IPS-NIHi7 (cell line): ENCODE data around the gene STAT1.
"Not testable (repeated sequence)": the region's sequence is repeated elsewhere in the genome, so short reads cannot be mapped to it uniquely, and the experiment has no call there.

Experiments used
- DNase-seq: peaks from one replicate; pipeline ENCODE4 v3.0.0; 2012; ENCODE audit warnings: mixed read lengths; ENCODE audit errors: extremely low spot score

STAT1 gene

DNA sequence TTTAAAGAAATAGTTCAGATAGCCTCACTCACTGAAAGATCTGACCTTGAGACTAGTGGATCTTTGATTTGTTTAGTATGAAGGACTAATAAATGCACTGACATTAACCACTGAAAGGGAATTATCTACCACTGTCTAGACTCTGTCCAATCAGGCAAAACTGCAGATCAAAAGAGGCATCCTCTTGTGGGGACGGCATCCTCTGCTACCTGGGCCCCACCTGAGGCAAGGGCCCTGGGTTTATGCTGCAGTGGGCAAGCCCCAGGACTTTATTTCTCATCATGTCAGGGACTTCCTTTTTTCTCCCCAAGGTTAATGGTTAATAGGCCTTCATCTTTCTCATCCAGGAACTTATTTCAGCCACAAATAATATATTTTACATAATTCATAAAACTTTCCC, 32.2 kb downstream of the STAT1 start:
- no peak for DNase-seq

DNA sequence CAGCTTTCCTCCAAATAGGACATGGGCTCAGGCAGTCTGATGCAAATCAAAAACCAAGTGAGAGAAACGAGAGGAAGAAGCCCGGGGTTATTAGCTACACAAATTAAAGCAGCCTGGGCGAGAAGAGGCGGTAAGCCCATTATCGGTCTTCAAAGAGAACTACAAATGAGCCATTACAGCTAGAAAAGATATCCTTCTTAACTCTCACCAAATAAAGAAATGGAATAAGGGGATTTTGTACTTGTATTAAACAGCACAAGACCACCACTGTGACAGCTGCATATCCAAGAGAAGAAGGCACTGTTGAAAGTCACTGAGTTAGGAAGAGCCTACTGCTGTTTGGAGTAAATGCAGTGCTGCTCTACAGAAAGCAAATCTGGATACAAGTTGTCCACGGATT, 32.6 kb downstream of the STAT1 start:
- DNase-seq = no peak

DNA sequence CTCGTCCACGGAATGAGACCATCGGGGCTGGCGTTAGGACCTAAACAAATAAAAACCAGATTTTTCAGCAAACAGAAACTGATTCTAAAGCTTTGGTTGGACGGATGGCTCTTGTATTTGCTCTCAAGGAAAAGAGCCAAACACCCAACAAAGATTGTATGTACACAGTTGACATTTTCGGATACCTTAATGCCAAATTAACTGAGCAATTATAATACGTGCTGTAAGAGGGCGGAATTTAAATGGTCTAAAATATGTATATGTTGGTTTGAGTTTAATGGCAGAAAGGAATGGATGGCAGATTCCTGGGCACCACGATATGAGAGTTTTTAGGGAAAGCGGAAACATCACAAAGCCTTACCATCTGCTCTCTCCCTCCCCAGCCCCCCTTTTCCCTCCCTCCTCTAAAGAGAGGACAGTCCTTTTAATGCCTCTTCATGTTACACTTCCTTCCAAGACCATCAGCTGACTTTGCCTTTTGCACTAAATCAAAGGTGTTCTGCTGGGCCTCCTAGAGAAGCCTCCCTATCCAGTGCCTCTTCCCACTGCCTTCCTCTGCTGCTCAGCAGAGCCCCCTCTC, 33.3 kb downstream of the STAT1 start:
- DNase-seq = no peak

DNA sequence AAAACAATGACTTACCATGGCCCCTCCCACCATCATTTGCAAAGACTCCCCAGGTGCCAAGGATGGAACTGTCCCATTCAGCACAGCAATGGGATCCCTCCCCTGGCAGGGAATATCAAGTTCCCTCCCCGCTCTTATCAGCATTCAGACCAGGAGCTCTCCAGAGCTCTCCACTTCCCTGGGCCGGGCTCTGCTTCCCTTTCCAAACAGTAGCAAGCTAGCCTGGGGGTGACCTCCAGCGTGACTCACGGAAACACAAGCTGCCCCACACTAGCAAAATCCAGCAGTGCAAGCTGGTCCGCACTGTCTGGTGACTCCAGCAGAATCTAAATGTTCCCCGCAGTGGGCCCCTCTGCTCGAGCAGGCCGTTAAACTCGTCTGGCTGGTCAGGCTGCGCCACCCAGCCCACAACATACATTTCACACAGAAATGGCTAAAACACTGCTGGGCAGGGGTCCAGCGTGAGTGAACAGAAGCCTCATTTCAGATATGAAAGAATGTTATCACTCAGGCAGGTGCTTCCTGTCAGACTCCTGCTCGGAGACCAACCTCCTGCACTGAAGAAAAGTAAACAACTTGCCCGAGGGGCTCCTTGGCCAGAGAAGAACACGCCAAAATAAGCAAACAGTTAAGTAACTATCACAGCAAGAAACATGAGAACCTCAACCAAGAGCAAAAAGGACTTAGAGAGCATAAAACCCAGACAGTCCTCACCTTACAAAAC, 33.9 kb downstream of the STAT1 start:
- DNase-seq = peak; percentile 29

DNA sequence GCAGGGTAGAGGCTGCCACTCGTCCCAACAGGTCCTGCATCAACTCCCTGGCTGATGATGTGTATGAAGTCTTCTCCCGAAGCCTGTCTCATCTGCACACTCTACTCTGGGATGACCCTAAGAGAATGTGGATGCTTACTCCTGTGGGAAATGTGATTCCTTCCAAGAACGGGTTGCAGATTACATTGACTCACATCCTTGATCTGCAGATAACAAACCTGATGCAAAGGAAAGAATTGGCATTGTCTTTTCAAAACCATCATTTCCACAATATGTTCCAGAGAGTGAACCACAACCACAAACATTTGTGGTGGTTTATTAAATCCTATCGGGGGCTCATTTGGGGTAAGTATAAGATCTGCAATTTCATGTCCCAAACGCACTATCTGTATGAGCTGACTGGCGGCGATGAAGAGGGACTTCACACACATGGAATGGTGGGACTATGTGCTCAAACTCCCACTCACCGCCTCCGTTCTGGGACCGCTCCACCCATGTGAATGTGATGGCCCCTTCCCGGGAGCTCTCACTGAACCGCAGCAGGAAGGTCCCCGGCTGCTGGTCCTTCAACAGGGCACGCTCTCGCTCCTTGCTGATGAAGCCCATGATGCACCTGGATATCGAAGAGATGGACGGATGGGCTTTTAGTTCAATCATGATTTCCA, 35.5 kb downstream of the STAT1 start:
- no peak for DNase-seq

DNA sequence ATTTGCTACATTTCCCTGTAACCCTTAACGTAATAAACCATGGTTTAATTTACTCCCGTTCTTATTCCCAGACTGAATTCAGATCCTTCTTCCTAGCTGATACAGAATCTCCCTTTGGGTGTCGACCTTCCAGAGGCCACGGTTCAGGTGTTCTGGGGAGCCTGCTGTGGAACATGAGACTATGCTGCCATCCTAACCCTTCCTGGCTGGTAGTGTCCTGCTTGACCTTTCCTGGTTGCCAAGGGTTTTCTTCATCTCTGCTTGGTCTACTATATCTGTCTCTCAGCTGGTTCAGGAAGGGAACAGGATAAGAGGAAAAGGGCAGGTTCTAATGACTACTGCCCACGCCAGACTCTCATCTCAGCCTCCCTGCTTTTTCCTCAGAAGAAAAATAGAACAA, 36.5 kb downstream of the STAT1 start:
- no peak for DNase-seq

DNA sequence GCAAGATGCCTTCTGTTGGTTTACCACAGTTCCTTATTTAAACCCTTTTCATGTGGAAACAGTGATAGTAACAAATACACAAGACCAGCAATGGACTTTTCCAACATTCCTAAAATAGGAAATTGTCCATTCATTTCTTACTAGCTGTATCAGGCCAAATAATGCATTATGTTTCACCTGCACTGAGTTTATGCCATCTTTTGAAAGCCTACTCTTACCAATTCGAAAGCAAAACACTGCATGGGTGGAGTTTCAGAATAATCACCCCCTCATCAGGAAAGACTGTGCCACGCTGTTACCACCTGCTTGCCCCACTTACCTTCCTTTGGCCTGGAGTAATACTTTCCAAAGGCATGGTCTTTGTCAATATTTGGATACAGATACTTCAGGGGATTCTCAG, 37.5 kb downstream of the STAT1 start:
- no peak for DNase-seq

DNA sequence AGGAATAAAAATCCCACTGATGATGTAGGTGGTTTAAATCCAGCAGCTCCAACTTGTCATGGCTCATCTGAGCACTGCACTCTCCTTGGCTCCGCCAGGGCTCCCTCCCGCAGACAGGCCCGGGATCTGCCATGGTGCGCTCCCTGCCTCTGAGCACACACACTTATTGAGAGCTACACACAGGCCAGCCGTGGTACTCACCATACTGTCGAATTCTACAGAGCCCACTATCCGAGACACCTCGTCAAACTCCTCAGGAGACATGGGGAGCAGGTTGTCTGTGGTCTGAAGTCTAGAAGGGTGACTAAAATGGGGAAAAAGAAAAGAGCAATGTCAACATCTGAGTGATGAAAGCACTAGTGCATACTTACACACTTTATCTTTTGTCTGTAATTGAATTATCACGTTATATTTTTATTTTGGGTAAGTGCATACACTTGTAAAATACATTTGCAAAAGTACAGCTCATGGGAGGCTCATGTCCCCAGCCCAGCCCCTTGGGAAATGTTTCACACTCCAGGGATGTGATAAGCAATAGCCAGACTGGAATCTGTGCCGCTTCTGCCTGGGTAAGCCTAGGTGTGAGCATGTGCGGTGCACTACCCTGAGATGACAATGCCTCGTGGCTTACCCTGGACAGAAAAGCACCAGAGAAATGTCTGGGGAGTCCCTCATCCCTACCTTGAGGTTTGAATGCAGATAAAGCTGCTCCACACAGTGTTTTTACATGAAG, 39.2 kb downstream of the STAT1 start:
- no peak for DNase-seq

DNA sequence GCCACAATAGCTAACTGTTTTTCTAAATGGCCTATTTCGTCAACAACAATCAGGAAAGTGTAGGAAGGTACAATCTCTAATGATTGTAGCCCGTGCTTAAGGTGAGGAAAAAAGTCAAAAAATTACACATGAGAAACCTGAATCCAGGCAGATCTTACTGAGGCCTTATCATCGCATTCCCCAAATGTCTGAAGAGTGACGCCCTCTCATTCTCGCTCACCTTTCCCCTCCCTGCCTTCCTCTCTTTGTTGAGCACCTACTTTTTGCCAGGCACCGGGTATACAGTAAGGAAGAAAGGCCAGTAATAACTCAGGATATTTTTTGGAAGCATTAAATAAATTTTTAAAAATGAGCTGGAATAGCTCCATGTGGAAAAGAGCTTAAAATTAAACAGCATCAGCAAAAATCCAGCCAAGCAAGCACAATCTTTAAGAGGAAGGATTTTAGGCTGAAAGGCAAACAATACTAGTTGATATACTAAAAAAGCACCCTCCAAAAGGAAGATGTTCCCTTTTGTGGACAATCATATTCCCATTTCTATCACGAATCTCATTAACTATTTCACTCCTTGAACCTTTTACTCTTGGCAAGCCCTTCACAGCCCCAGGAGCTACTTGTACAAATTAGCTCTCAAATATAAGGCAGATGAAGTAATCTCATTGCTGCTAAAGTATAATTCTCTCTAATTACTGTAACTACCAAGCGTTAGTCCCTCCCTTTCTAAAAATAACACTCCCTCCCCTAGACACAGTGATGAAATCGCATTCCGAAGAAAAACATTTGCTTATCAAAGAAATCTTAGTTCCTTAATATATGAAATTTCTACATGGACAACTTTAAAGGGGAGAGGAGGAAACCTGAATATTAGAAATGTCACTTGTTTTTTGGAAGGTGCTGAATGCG, 40.0 kb downstream of the STAT1 start:
- no peak for DNase-seq

DNA sequence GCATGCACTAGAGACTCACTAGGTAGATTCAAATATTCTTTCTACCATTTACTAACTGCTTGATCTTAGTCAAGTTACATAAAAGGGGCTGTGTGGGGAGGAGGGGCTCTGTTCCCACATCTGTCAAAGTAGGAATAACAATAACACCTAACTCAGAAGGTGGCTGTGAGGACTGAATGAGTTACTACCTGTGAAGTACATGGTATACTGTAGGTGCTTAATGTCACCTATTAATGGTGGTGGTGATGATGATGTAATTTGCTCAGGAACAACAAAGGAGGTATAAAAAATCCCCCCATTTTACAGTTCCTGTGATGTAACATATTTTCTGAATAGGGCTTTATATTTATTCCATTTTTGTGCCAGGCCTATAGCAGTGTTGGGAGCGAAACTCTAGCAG, 40.7 kb downstream of the STAT1 start:
- DNase-seq = no peak

DNA sequence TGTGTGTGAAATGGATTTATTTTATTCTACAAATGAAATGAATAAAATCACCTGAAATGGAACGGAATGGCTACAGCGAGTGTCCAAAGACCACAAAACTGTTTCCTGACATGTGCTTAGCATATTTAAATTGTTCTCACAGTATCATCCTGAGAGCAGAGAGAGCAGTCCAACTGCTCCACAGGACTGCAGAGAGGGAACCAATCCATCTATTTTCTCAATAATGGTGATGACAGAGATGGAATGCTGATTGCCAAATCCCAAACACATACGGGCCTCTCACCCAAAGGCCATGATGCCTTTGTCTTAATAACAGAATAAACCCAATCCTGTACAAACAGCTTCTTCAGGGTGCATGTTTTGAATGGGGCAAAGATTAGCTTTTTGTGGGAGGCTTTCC, 41.1 kb downstream of the STAT1 start:
- no peak for DNase-seq

DNA sequence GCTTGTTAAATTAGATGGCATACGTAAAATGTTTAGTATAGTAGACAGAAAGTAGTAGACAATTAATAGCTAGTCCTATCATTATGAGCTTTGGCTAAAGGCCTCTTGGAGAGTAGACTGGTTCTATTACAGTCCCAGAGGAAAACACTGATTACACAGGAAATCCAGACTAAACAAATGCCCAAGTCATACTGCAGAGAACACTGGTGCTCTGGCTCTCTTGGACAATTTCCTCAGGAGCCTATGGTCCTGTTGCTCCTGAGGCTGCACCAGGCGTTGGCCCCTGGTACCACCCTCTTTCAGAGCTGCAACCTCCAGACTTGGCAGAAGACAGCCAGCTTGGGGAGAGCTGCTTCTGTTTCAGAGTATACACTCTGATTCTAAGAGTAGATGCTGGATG, 41.8 kb downstream of the STAT1 start:
- no peak for DNase-seq

DNA sequence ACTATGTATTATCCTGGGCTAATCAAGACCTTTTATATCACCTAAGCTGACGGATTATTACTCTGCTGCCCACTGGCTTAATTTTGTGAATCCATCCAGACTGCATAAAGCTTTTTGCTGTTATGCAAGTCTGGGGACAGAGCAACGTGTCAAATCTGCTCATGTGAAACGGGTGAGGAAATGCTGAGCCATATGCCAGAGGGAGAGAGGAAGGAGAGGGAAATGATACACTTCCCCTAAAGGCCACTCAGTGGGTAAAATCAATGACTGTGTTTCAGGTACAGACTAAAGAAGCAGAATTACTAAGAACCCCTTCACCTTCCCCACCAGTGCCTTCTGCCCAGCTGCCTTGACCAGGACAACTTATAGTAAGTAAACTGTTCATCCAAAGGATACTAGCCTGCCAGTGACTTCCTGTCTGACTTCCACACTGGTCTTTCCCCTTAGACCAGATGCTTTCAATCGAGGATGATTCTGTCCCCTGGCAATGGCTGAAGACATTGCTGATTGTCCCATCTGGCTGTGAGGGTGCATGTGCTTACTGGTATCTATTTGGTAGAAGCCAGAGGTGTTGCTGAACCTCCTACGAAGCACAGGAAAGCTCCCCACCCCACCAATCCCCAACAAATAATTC, 43.0 kb downstream of the STAT1 start:
- no peak for DNase-seq

DNA sequence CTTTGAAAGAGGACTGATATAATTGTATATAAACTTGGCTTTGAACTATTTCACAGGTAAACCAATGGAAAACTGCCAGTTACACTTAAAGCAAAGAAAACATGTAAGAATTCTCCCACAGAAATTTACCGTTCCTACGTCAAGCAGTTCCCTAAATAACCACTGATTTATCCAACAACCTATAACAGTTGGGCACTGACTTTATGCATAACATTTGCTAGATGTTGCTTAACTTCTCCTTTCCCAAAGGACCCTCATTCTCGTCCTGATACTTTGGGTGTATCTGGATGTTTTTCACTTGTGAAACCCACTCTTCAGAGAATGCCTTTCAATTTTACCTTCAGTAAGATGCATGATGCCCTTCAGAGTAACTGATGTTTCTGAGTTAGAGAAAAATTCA, 43.8 kb downstream of the STAT1 start:
- DNase-seq = no peak

DNA sequence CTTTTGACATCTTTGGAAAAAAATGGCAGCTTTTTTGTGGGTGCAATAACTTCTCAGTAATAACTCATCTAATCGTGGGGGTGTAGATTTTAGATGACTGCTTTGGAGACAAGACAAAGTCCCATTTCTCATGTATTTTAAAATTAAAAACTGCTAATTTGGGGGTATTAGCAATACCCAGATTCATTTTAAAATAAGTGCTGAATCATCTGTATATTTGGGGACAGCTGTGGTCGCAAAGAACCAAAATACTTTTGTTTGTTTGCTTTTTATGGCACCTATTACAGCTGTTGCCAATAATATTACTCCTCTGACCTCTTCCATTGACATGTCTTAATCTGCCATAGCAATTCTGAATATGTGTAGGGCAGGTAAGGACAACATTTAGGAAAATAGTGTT, 45.4 kb downstream of the STAT1 start:
- DNase-seq = no peak

DNA sequence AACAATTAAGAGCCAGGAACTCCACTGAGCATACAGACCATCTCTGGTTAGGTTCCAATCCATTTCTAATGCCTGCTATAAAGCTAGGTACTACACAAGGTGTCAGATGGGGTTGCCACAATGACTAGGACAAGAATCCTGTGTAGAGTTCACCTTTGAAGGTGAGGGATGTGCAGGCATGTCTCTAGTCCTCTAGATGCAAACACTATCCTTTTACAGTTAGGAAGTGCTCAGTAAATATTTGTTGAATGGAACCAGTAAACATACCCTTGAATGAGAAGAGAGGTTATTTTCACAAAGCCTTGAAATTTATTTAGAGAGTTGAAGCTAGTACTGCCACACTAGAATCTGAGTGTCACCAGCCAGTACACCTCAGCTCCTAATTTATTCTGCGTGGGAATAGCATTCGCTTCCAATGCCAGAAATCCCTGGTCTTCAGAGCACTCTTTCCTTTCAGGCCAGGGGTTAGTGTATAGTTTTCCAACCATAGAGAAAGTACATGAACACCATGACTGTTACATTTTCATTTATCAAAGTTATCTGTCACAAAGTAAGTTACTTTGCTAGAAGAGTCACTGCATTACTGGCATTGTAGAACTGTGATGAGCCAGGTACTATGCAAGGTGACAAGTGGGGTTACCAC, 48.3 kb downstream of the STAT1 start:
- no peak for DNase-seq

DNA sequence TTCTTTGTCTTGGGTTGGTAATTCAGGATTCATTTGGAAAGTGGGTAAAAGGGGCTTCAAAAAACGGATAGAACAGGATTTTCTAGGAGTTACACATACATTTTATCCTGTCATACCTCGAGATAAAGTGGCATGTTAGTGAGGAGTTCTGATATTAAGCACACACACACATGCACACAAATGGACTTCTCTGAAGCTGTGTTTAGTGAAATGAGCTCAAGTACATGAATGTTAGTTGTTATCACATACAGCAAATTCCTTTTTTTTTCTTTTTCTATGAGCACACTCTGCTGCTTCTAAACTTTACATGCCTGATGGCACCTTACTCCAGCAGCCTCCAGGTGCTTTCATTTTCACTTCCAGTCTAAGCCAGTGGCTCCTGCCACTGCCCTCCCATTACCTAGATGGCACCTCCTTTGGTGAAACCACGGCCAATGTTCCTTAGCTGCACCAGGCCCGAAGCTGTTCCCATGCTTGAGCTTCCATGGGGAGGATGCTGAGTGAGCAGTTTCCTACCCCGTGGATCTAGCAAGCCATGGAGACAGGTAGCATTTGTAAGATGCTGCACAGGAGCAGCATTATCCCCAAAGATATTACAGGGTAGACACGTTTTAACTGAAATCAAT, 49.7 kb downstream of the STAT1 start:
- no peak for DNase-seq

DNA sequence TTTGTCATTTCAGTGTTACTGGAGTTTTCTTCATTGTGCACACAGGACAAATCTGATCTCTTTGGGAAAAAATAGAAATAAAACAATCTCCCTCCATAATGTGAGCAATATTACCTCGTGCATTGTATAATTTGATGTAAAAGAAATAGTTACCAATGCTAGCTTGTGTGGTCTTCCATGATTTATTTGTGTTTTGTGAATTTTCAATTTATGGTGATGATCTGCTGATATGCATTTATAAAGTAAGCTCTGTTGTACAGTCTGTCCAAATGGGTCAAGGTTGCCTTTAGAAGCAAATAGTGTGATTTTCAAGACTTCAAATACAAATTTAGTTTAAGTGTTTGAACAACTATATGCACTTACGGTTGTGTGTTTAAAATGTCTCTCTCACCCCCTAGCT, 50.9 kb downstream of the STAT1 start:
- no peak for DNase-seq

DNA sequence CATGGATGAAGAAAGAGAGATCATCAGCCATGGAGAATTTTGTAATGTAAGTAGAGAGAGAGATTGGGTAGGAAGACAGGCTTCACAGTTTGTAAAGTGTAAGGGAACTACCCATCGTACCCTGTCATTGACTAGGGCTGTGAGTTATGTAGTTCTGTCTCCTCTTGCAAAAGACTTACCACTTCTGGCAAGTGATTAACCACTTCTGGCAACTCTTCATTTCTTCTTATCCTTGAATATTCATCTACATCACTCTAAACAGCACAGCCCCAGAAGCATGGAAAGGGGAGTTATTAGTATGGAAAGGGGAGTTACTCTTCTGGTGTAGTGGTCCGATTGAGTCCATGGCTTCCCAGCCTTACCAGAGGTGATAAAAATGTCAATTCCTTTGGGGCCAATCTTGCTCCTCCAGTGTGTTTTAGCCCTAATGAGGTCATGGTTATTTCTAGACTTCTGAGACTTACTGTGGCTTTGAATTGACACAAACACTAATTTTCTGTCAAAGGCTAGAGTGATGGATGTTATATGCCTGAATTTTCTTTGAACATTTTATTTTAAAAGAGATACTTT, 52.0 kb downstream of the STAT1 start:
- no peak for DNase-seq

DNA sequence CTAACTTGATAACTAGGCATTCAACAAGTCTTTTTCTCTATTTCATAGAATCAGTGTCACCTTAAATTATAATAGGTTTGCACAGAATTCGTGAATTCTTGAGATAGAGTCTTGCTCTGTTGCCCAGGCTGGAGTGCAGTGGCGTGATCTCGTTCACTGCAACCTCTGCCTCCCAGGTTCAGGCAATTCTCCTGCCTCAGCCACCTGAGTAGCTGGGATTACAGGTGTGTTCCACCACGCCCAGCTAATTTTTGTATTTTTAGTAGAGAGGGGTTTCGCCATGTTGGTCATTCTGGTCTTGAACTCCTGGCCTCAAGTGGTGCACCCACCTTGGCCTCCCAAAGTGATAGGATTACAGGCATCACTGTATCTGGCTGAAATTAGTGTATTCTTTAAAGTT, 52.9 kb downstream of the STAT1 start:
- not testable (repeated sequence) for DNase-seq
